Prostate gland (tissue), 2 donors: Measurements from ENCODE around the gene FCGR1A.
"Not testable (repeated sequence)": the region's sequence is repeated elsewhere in the genome, so short reads cannot be mapped to it uniquely, and the experiment has no call there.

Experiments
- POLR2A ChIP-seq: fragments of 450-650 bp; IDR thresholded peaks from one replicate; pipeline ENCODE4 v1.6.1; 2016; ENCODE audit warnings: antibody characterized with exemption, mild to moderate bottlenecking
- POLR2AphosphoS5 ChIP-seq: sonication (generic); formaldehyde crosslinking; IDR thresholded peaks from one replicate; pipeline ENCODE4 v1.6.1; 2017; ENCODE audit warnings: antibody characterized with exemption
- TF ChIP-seq, protein P1 (sequence below), 4 experiments: fragments of 200-600 bp in 2 of 4; fragments of 450-650 bp in 2 of 4; sonication (generic) in 2 of 4; IDR thresholded peaks; 1 replicate in 3 of 4; 2 replicates in 1 of 4; pipeline ENCODE4 v1.5.1; 2016 to 2019; ENCODE audit warnings: antibody characterized with exemption in 4 of 4, mild to moderate bottlenecking in 2 of 4, moderate library complexity in 2 of 4

DNA sequence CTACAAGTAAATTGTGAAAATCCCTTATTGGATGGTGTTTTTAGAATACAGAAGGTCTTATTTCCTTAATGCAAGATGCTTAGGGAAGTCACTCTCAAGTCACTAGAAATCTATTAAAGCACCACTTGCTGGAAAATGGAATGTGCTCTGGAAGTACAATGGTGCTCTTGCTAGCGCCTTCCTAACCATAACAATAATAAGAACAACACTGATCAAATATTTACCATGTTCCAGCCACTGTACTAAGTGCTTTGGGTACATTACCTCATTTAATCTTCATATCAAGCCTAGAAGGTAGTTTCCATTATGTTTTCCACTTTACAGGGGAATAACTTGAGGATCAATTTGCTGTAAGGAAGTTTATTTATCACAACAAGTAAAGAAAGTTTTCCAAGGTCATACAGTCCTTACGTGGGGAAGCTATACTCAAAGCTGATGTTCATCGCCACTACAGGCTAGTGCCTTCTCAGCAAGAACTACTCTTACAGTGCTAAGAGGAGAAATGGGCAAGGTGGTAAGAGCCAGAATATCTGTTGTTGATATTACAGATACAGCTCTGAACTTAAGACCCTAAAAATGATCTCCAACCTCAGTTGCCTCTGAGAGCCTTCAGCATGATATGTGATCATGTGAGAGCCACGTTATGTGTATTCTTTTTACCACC lies 22.1 kb downstream of the FCGR1A start:
- TF ChIP-seq, protein P1, sequence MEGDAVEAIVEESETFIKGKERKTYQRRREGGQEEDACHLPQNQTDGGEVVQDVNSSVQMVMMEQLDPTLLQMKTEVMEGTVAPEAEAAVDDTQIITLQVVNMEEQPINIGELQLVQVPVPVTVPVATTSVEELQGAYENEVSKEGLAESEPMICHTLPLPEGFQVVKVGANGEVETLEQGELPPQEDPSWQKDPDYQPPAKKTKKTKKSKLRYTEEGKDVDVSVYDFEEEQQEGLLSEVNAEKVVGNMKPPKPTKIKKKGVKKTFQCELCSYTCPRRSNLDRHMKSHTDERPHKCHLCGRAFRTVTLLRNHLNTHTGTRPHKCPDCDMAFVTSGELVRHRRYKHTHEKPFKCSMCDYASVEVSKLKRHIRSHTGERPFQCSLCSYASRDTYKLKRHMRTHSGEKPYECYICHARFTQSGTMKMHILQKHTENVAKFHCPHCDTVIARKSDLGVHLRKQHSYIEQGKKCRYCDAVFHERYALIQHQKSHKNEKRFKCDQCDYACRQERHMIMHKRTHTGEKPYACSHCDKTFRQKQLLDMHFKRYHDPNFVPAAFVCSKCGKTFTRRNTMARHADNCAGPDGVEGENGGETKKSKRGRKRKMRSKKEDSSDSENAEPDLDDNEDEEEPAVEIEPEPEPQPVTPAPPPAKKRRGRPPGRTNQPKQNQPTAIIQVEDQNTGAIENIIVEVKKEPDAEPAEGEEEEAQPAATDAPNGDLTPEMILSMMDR (IDR thresholded peaks at IDR 0.05): not testable (repeated sequence)
- not testable (repeated sequence) for TF ChIP-seq POLR2A, POLR2AphosphoS5
